Immature natural killer cell (primary cell): ENCODE results near the gene TMTC2. TPM values are rescaled to one million over a fixed set of nuclear protein-coding genes. Genes with fewer than 3 reads are reported as not detected.
A peak's percentile ranks its signal among the peaks of the same experiment; 100 is the strongest.

Source experiments
- DNase-seq, 3 donors: peaks; one replicate each; pipeline ENCODE4 v3.0.0; 2022; ENCODE audit warnings: mixed read lengths in 1 of 3
- H3K27ac Mint-ChIP-seq, 6 donors: one replicate each; pipeline ENCODE4 v1.8.0; 2020; ENCODE audit warnings: mixed read lengths in 6 of 6, mild to moderate bottlenecking in 5 of 6, inconsistent platforms in 4 of 6, moderate library complexity in 3 of 6
- H3K27me3 Mint-ChIP-seq, 3 donors: one replicate each; pipeline ENCODE4 v1.8.0; 2020 to 2021; ENCODE audit warnings: low read depth in 3 of 3, mild to moderate bottlenecking in 3 of 3, mixed read lengths in 3 of 3, moderate library complexity in 3 of 3, inconsistent platforms in 1 of 3
- H3K36me3 Mint-ChIP-seq, 3 donors: one replicate each; pipeline ENCODE4 v1.8.0; 2020; ENCODE audit warnings: mixed read lengths in 3 of 3, inconsistent platforms in 2 of 3, mild to moderate bottlenecking in 2 of 3
- H3K4me1 Mint-ChIP-seq, 2 donors: one replicate each; pipeline ENCODE4 v1.8.0; 2020; ENCODE audit warnings: inconsistent platforms in 2 of 2, mild to moderate bottlenecking in 2 of 2, mixed read lengths in 2 of 2, moderate library complexity in 1 of 2
- H3K4me3 Mint-ChIP-seq, 5 donors: one replicate each; pipeline ENCODE4 v1.8.0; 2020; ENCODE audit warnings: mild to moderate bottlenecking in 5 of 5, mixed read lengths in 5 of 5, inconsistent platforms in 3 of 5, moderate library complexity in 3 of 5
- H3K9me3 Mint-ChIP-seq, 6 donors: one replicate each; pipeline ENCODE4 v1.8.0; 2020; ENCODE audit warnings: mild to moderate bottlenecking in 6 of 6, mixed read lengths in 6 of 6, inconsistent platforms in 4 of 6, moderate library complexity in 3 of 6
- polyA plus RNA-seq, 3 donors: library from polyadenylated mRNA; unstranded; fragments of 300-500 nt; fragmentation: Illumina TruSeq; gene quantifications; one replicate each; pipeline ENCODE4 v1.2.3, GENCODE V29; 2021

The TMTC2 gene
- not detected for polyA plus RNA-seq

GRCh38 chr12:82686168-82687020 lies at the start of gene TMTC2:
TSS of gene TMTC2 (plus strand) at chr12:82686906.
- H3K27ac Mint-ChIP-seq, result peak within 1 kb of the TSS; percentile 92 to 97 (median 94)
- no peaks in the 10 kb centered on the region for H3K36me3 Mint-ChIP-seq
- peak; percentile 83 to 86 (median 86) for DNase-seq
- H3K4me3 Mint-ChIP-seq, result peak within 1 kb of the TSS; percentile 94 to 98 (median 97)
- H3K27me3 Mint-ChIP-seq, result peaks cover 1 to 16% (median 7%) of the 10 kb centered on the region in 3 donors
- H3K4me1 Mint-ChIP-seq, result peaks cover 28 to 29% of the 10 kb centered on the region in 2 donors
- H3K9me3 Mint-ChIP-seq, result no peaks in the 10 kb centered on the region

GRCh38 chr12:82638324-82638723 lies 48.4 kb upstream of the TMTC2 start:
- Mint-ChIP-seq H3K9me3 (peaks cover 0 to 10% (median 6%) of the 10 kb centered on the region in 6 donors), H3K4me1 (no peaks in the 10 kb centered on the region), H3K27ac (no peak overlapping the region), H3K27me3 (no peaks in the 10 kb centered on the region), H3K36me3 (no peaks in the 10 kb centered on the region), H3K4me3 (no peak overlapping the region)
- no peak for DNase-seq

- Mint-ChIP-seq H3K4me3 (no peak overlapping the region), H3K27me3 (peaks cover 0 to 2% (median 0%) of the 10 kb centered on the region in 3 donors), H3K36me3 (no peaks in the 10 kb centered on the region), H3K9me3 (peaks cover 0 to 1% (median 0%) of the 10 kb centered on the region in 6 donors), H3K4me1 (no peaks in the 10 kb centered on the region), H3K27ac (no peak overlapping the region)
- DNase-seq, result no peak
Observed at GRCh38 chr12:82644896-82645295, 41.8 kb upstream of the TMTC2 start.

GRCh38 chr12:82645414-82645813 lies 41.3 kb upstream of the TMTC2 start:
- peaks cover 0 to 1% (median 0%) of the 10 kb centered on the region in 6 donors for H3K9me3 Mint-ChIP-seq
- peaks cover 0 to 2% (median 0%) of the 10 kb centered on the region in 3 donors for H3K27me3 Mint-ChIP-seq
- no peak overlapping the region for H3K27ac Mint-ChIP-seq
- no peak overlapping the region for H3K4me3 Mint-ChIP-seq
- no peaks in the 10 kb centered on the region for H3K4me1 Mint-ChIP-seq
- H3K36me3 Mint-ChIP-seq, result no peaks in the 10 kb centered on the region
- DNase-seq, result no peak

GRCh38 chr12:82647853-82648252 lies 38.9 kb upstream of the TMTC2 start:
- H3K27me3 Mint-ChIP-seq, result peaks cover 0 to 2% (median 0%) of the 10 kb centered on the region in 3 donors

GRCh38 chr12:82648259-82648909 lies 38.3 kb upstream of the TMTC2 start:
- Mint-ChIP-seq H3K4me1 (peaks cover 0 to 3% of the 10 kb centered on the region in 2 donors), H3K4me3 (no peak overlapping the region), H3K36me3 (no peaks in the 10 kb centered on the region), H3K27me3 (peaks cover 0 to 2% (median 0%) of the 10 kb centered on the region in 3 donors), H3K9me3 (peaks cover 0 to 4% (median 0%) of the 10 kb centered on the region in 6 donors), H3K27ac (no peak overlapping the region)
- no peak for DNase-seq

More at GRCh38 chr12:82647853-82648252, 38.9 kb upstream of the TMTC2 start:
- DNase-seq, result no peak
- H3K27ac Mint-ChIP-seq, result no peak overlapping the region
- no peaks in the 10 kb centered on the region for H3K36me3 Mint-ChIP-seq
- H3K9me3 Mint-ChIP-seq, result peaks cover 0 to 4% (median 0%) of the 10 kb centered on the region in 6 donors
- H3K4me3 Mint-ChIP-seq, result no peak overlapping the region
- peaks cover 0 to 3% of the 10 kb centered on the region in 2 donors for H3K4me1 Mint-ChIP-seq

GRCh38 chr12:82650627-82651337 lies 35.9 kb upstream of the TMTC2 start:
- Mint-ChIP-seq H3K27me3 (peaks cover 0 to 2% (median 0%) of the 10 kb centered on the region in 3 donors), H3K27ac (no peak overlapping the region), H3K4me3 (no peak overlapping the region), H3K9me3 (peaks cover 0 to 6% (median 1%) of the 10 kb centered on the region in 6 donors), H3K36me3 (no peaks in the 10 kb centered on the region), H3K4me1 (peaks cover 0 to 3% of the 10 kb centered on the region in 2 donors)
- no peak for DNase-seq

GRCh38 chr12:82651489-82651888 lies 35.2 kb upstream of the TMTC2 start:
- DNase-seq, result no peak
- H3K36me3 Mint-ChIP-seq, result no peaks in the 10 kb centered on the region
- peaks cover 0 to 3% of the 10 kb centered on the region in 2 donors for H3K4me1 Mint-ChIP-seq
- H3K27me3 Mint-ChIP-seq, result peaks cover 0 to 2% (median 0%) of the 10 kb centered on the region in 3 donors
- H3K9me3 Mint-ChIP-seq, result peaks cover 0 to 6% (median 1%) of the 10 kb centered on the region in 6 donors
- H3K4me3 Mint-ChIP-seq, result no peak overlapping the region
- no peak overlapping the region for H3K27ac Mint-ChIP-seq

- Mint-ChIP-seq H3K4me3 (no peak overlapping the region), H3K27ac (no peak overlapping the region), H3K36me3 (no peaks in the 10 kb centered on the region), H3K27me3 (peaks cover 0 to 2% (median 0%) of the 10 kb centered on the region in 3 donors), H3K9me3 (peaks cover 0 to 6% (median 2%) of the 10 kb centered on the region in 6 donors), H3K4me1 (peaks cover 0 to 3% of the 10 kb centered on the region in 2 donors)
- DNase-seq, result no peak
Observed at GRCh38 chr12:82652071-82652470, 34.6 kb upstream of the TMTC2 start.

GRCh38 chr12:82655751-82656150 lies 31.0 kb upstream of the TMTC2 start:
- DNase-seq, result no peak
- peaks cover 0 to under 1% of the 10 kb centered on the region in 2 donors for H3K4me1 Mint-ChIP-seq
- no peak overlapping the region for H3K4me3 Mint-ChIP-seq
- no peak overlapping the region for H3K27ac Mint-ChIP-seq
- peaks cover 0 to 2% (median 2%) of the 10 kb centered on the region in 3 donors for H3K27me3 Mint-ChIP-seq
- H3K36me3 Mint-ChIP-seq, result peaks cover 0 to 3% (median 0%) of the 10 kb centered on the region in 3 donors
- peaks cover 4 to 11% (median 6%) of the 10 kb centered on the region in 6 donors for H3K9me3 Mint-ChIP-seq

- Mint-ChIP-seq H3K4me1 (no peaks in the 10 kb centered on the region), H3K9me3 (peaks cover 0 to 11% (median 6%) of the 10 kb centered on the region in 6 donors), H3K27ac (no peak overlapping the region)
Observed at GRCh38 chr12:82659343-82660207, 27.1 kb upstream of the TMTC2 start.

GRCh38 chr12:82660541-82661325 lies 26.0 kb upstream of the TMTC2 start:
- no peaks in the 10 kb centered on the region for H3K4me1 Mint-ChIP-seq
- DNase-seq, result no peak
- peaks cover 0 to 3% (median 0%) of the 10 kb centered on the region in 3 donors for H3K36me3 Mint-ChIP-seq
- H3K4me3 Mint-ChIP-seq, result no peak overlapping the region
- H3K27ac Mint-ChIP-seq, result no peak overlapping the region
- peaks cover 0 to 2% (median 2%) of the 10 kb centered on the region in 3 donors for H3K27me3 Mint-ChIP-seq
- peaks cover 0 to 11% (median 5%) of the 10 kb centered on the region in 6 donors for H3K9me3 Mint-ChIP-seq

More at GRCh38 chr12:82659343-82660207, 27.1 kb upstream of the TMTC2 start:
- H3K36me3 Mint-ChIP-seq, result peaks cover 0 to 3% (median 0%) of the 10 kb centered on the region in 3 donors
- DNase-seq, result no peak
- H3K27me3 Mint-ChIP-seq, result peaks cover 0 to 2% (median 2%) of the 10 kb centered on the region in 3 donors
- no peak overlapping the region for H3K4me3 Mint-ChIP-seq
